HEK293T (cell line): ENCODE results near the gene AARS2.
"Not testable (repeated sequence)": the region's sequence is repeated elsewhere in the genome, so short reads cannot be mapped to it uniquely, and the experiment has no call there.

Experiments
- FOXK2 ChIP-seq: fragments of 450-650 bp; IDR thresholded peaks from 2 replicates; pipeline ENCODE4 v1.6.1; 2016; ENCODE audit warnings: mild to moderate bottlenecking
- NFRKB ChIP-seq: fragments of 450-650 bp; IDR thresholded peaks from 2 replicates; pipeline ENCODE4 v1.6.1; 2016; ENCODE audit warnings: mild to moderate bottlenecking, moderate library complexity

DNA sequence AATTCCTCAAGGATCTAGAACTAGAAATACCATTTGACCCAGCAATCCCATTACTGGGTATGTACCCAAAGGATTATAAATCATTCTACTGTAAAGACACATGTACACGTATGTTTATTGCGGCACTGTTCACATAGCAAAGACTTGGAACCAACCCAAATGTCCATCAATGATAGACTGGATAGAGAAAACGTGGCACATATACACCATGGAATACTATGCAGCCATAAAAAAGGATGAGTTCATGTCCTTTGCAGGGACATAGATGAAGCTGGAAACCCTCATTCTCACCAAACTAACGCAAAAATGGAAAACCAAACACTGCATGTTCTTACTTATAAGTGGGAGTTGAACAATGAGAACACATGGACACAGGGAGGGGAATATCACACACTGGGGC lies 33.7 kb upstream of the AARS2 start:
- TF ChIP-seq FOXK2, NFRKB: not testable (repeated sequence)
